ENCODE data around the gene OR9Q2. TPM values are rescaled to one million over a fixed set of nuclear protein-coding genes. Genes with fewer than 3 reads are reported as not detected.

OR9Q2 gene
- total RNA-seq, 1 experiment from 2014 or later, result not detected

DNA sequence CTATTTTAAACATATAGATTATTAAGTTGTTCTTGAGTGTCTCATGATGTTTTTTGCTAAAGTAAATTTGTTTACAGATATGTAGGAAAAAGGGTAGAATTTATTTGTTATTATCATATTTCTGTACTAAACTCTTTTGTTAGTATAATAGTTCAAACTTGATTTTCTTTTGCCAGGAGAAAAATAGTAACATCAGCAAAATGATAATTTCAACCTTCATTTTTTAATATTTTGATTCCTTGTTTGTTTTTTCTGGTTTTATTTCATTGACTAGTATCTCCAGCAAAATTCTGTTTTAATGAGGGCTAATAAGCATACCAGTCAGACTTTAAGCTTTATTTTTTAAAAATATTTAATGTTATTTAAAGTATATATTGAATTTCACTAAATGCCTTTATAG is 27.6 kb downstream of the OR9Q2 start:
- Mint-ChIP-seq H3K4me3 (ENCODE audit: unreplicated experiment) (no peak overlapping the region), H3K36me3 (ENCODE audit: insufficient read depth, unreplicated experiment) (no peaks in the 10 kb centered on the region), H3K4me1 (ENCODE audit: low read depth, unreplicated experiment) (peaks cover 5% of the 10 kb centered on the region), H3K27ac (ENCODE audit: unreplicated experiment) (no peak overlapping the region), H3K9me3 (ENCODE audit: unreplicated experiment) (peaks cover 11% of the 10 kb centered on the region), H3K27me3 (ENCODE audit: insufficient read depth, unreplicated experiment) (no peaks in the 10 kb centered on the region)
- POLR2A ChIA-PET, result no interaction called here
- BruUV-seq (replicated peaks), result no TSS peak
- intact Hi-C loops (cut with micrococcal nuclease; ENCODE audit: unreplicated experiment), result no loop called here
- Histone ChIP-seq H3K9me3 (no peaks in the 10 kb centered on the region), H3K27me3 (replicated peaks; ENCODE audit: control insufficient read depth, insufficient read depth, low read length) (no peaks in the 10 kb centered on the region), H3K4me1 (no peaks in the 10 kb centered on the region), H3K4me3 (ENCODE audit: low read depth, low read length) (no peak overlapping the region), H3K36me3 (ENCODE audit: control insufficient read depth, insufficient read depth, low read length) (no peaks in the 10 kb centered on the region)
- CTCF ChIA-PET, result no interaction called here
- TF ChIP-seq, protein P1, sequence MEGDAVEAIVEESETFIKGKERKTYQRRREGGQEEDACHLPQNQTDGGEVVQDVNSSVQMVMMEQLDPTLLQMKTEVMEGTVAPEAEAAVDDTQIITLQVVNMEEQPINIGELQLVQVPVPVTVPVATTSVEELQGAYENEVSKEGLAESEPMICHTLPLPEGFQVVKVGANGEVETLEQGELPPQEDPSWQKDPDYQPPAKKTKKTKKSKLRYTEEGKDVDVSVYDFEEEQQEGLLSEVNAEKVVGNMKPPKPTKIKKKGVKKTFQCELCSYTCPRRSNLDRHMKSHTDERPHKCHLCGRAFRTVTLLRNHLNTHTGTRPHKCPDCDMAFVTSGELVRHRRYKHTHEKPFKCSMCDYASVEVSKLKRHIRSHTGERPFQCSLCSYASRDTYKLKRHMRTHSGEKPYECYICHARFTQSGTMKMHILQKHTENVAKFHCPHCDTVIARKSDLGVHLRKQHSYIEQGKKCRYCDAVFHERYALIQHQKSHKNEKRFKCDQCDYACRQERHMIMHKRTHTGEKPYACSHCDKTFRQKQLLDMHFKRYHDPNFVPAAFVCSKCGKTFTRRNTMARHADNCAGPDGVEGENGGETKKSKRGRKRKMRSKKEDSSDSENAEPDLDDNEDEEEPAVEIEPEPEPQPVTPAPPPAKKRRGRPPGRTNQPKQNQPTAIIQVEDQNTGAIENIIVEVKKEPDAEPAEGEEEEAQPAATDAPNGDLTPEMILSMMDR (IDR thresholded peaks at IDR 0.05; ENCODE audit: insufficient read depth in 1 of 2, low read depth in 1 of 2, low read length in 1 of 2, severe bottlenecking in 1 of 2, unreplicated experiment in 1 of 2), result no peak
- DNase-seq, result no peak

DNA sequence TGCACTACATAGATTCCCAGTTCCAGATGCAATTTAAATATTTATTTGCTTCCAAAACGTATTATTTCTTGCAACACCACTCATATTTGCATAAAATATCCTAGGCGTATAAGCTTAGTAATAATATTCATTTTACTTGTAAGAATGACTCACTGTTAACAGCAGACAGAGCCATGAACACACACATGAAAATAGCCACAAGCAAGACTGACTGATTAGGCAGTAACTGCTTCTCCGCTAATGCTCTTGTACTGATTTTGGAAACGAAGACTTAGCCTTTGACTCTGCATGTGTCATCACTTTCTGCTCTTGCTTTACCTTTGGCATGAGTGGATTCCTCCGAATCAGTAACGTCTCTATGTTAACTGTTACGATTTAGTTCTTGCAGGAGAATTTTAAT is 33.9 kb downstream of the OR9Q2 start:
- intact Hi-C loops (cut with micrococcal nuclease; ENCODE audit: unreplicated experiment), result no loop called here
- ChIA-PET CTCF (no interaction called here), POLR2A (no interaction called here)
- Histone ChIP-seq H3K36me3 (ENCODE audit: control insufficient read depth, insufficient read depth, low read length) (no peaks in the 10 kb centered on the region), H3K9me3 (no peaks in the 10 kb centered on the region), H3K27me3 (replicated peaks; ENCODE audit: control insufficient read depth, insufficient read depth, low read length) (no peaks in the 10 kb centered on the region), H3K4me3 (ENCODE audit: low read depth, low read length) (no peak overlapping the region), H3K4me1 (no peaks in the 10 kb centered on the region)
- Mint-ChIP-seq H3K4me1 (ENCODE audit: low read depth, unreplicated experiment) (peaks cover 5% of the 10 kb centered on the region), H3K4me3 (ENCODE audit: unreplicated experiment) (no peak overlapping the region), H3K27ac (ENCODE audit: unreplicated experiment) (no peak overlapping the region), H3K9me3 (ENCODE audit: unreplicated experiment) (peaks cover 2% of the 10 kb centered on the region), H3K27me3 (ENCODE audit: insufficient read depth, unreplicated experiment) (no peaks in the 10 kb centered on the region), H3K36me3 (ENCODE audit: insufficient read depth, unreplicated experiment) (no peaks in the 10 kb centered on the region)
- TF ChIP-seq, protein P1 (IDR thresholded peaks at IDR 0.05; ENCODE audit: insufficient read depth in 1 of 2, low read depth in 1 of 2, low read length in 1 of 2, severe bottlenecking in 1 of 2, unreplicated experiment in 1 of 2), result no peak
- no peak for DNase-seq
- no TSS peak for BruUV-seq (replicated peaks)

DNA sequence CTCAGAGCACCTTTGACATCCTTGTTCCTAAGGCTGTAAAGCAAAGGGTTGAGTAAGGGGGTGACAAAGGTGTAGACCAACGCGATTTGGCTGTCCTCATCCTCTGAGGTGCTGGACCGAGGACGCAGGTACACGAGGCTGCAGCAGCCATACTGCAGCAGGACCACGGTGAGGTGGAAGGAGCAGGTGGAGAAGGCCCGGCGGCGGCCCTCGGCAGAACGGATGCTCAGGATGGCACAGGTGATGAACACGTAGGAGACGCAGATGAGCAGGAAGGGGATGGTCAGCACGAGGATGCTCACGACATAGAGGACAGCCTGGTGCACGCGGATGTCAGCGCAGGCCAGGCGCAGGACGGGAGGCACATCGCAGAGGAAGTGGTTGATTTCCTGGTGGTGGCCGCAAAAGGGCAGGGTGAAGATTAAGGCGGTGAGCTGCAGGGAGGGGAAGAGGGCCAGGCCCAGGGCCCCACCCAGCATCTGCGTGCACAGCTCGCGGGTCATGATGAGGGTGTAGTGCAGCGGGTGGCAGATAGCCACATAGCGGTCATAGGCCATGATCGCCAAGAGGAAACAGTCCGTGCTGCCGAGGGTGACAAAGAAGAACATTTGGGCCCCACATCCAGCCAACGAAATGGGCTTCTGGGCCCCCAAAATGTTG is 39.2 kb downstream of the OR9Q2 start:
- no peaks in the 10 kb centered on the region for H3K4me1 ChIP-seq
- Mint-ChIP-seq H3K27ac (ENCODE audit: unreplicated experiment) (no peak overlapping the region), H3K27me3 (ENCODE audit: insufficient read depth, unreplicated experiment) (no peaks in the 10 kb centered on the region), H3K36me3 (ENCODE audit: insufficient read depth, unreplicated experiment) (no peaks in the 10 kb centered on the region), H3K4me3 (ENCODE audit: unreplicated experiment) (no peak overlapping the region), H3K9me3 (ENCODE audit: unreplicated experiment) (peaks cover 11% of the 10 kb centered on the region), H3K4me1 (ENCODE audit: low read depth, unreplicated experiment) (no peaks in the 10 kb centered on the region)
- H3K9me3 ChIP-seq, result no peaks in the 10 kb centered on the region
- no peak overlapping the region for H3K4me3 ChIP-seq (ENCODE audit: low read depth, low read length)
- POLR2A ChIA-PET, result no interaction called here
- CTCF ChIA-PET, result no interaction called here
- H3K27me3 ChIP-seq (replicated peaks; ENCODE audit: control insufficient read depth, insufficient read depth, low read length), result no peaks in the 10 kb centered on the region
- no peak for DNase-seq
- TF ChIP-seq, protein P1 (IDR thresholded peaks at IDR 0.05; ENCODE audit: insufficient read depth in 1 of 2, low read depth in 1 of 2, low read length in 1 of 2, severe bottlenecking in 1 of 2, unreplicated experiment in 1 of 2), result no peak
- BruUV-seq (replicated peaks), result no TSS peak
- intact Hi-C loops (cut with micrococcal nuclease; ENCODE audit: unreplicated experiment), result no loop called here
- no peaks in the 10 kb centered on the region for H3K36me3 ChIP-seq (ENCODE audit: control insufficient read depth, insufficient read depth, low read length)

Other genes starting within 250 kb of the OR9Q2 start
- gene OR9Q1, start 165.2 kb upstream of the OR9Q2 start, total RNA-seq (2022), result not detected in 2 replicates
- not detected in 2 replicates for gene OR6Q1, start 158.1 kb upstream of the OR9Q2 start, total RNA-seq (2022)
- not detected in 2 replicates for gene OR9I1, start 63.5 kb upstream of the OR9Q2 start, total RNA-seq (2022)
- not detected in 2 replicates for gene OR1S2, start 15.1 kb downstream of the OR9Q2 start, total RNA-seq (2022)
- not detected in 2 replicates for gene OR1S1, start 23.6 kb downstream of the OR9Q2 start, total RNA-seq (2022)
- gene OR10Q1, start 39.8 kb downstream of the OR9Q2 start, total RNA-seq (2022), result not detected in 2 replicates
- gene OR10W1, start 79.2 kb downstream of the OR9Q2 start, total RNA-seq (2022), result not detected in 2 replicates
- not detected in 2 replicates for gene OR5B17, start 170.0 kb downstream of the OR9Q2 start, total RNA-seq (2022)
- not detected in 2 replicates for gene OR5B3, start 217.8 kb downstream of the OR9Q2 start, total RNA-seq (2022)
- gene OR5B2, start 239.1 kb downstream of the OR9Q2 start, total RNA-seq (2022), result not detected in 2 replicates

Data from Caco-2 (cell line).